Measurements from ENCODE around the gene ZBTB40.

- TF ChIP-seq CTCF (IDR thresholded peaks at IDR 0.05 in 8 of 11, conservative IDR thresholded peaks at IDR 0.05 in 3 of 11) (no peak), POLR2A (IDR thresholded peaks at IDR 0.05) (no peak)
Observed at GRCh38 chr1:22452481-22452957, 868 bp downstream of the ZBTB40 start.

Measured in spleen (tissue), 7 donors.